Mesenchymal stem cell (in vitro differentiated cells and primary cell): Measurements from ENCODE around the gene DPP10.

Experiments
- DNase-seq: peaks from one replicate; pipeline ENCODE4 v3.0.0-alpha.2; 2013
- H2AFZ ChIP-seq: one replicate; pipeline ENCODE4 v1.6.1; 2013; ENCODE audit warnings: low read depth, mild to moderate bottlenecking, control low read depth, inconsistent platforms, low read length, moderate library complexity
- H2AK5ac ChIP-seq: 2 replicates; pipeline ENCODE4 v1.6.1; 2013; ENCODE audit warnings: low read length, moderate library complexity, mild to moderate bottlenecking, inconsistent platforms; ENCODE audit not compliant: severe bottlenecking
- H2BK120ac ChIP-seq: one replicate; pipeline ENCODE4 v1.6.1; 2013; ENCODE audit warnings: low read depth, mild to moderate bottlenecking, inconsistent platforms, low read length, moderate library complexity
- H2BK12ac ChIP-seq, 2 experiments: one replicate each; pipeline ENCODE4 v1.6.1; 2013; ENCODE audit warnings: inconsistent platforms in 2 of 2, low read length in 2 of 2, mild to moderate bottlenecking in 2 of 2, moderate library complexity in 2 of 2, control low read depth in 1 of 2
- H2BK15ac ChIP-seq: one replicate; pipeline ENCODE4 v1.6.1; 2013; ENCODE audit warnings: mild to moderate bottlenecking, low read depth, inconsistent platforms; ENCODE audit not compliant: poor library complexity, severe bottlenecking
- H2BK5ac ChIP-seq: 2 replicates; pipeline ENCODE4 v1.6.1; 2013; ENCODE audit warnings: low read depth, mild to moderate bottlenecking, low read length, control low read depth, inconsistent platforms; ENCODE audit not compliant: poor library complexity, severe bottlenecking
- H3K14ac ChIP-seq, 2 experiments: one replicate each; pipeline ENCODE4 v1.6.1; 2013; ENCODE audit warnings: inconsistent platforms in 2 of 2, low read length in 2 of 2, control low read depth in 1 of 2, mild to moderate bottlenecking in 1 of 2, moderate library complexity in 1 of 2
- H3K18ac ChIP-seq, 2 experiments: one replicate each; pipeline ENCODE4 v1.6.1; 2013; ENCODE audit warnings: inconsistent platforms in 2 of 2, low read length in 2 of 2, control low read depth in 1 of 2, low read depth in 1 of 2, mild to moderate bottlenecking in 1 of 2
- H3K23ac ChIP-seq, 2 experiments: one replicate each; pipeline ENCODE4 v1.6.1; 2013; ENCODE audit warnings: inconsistent platforms in 2 of 2, low read length in 2 of 2, mild to moderate bottlenecking in 2 of 2, moderate library complexity in 2 of 2, control low read depth in 1 of 2
- H3K27ac ChIP-seq: 2 replicates; pipeline ENCODE4 v1.5.1; 2013; ENCODE audit warnings: mild to moderate bottlenecking, moderate library complexity, low read length, control low read depth, inconsistent platforms; ENCODE audit not compliant: poor library complexity, severe bottlenecking
- H3K27me3 ChIP-seq, 2 experiments: 2 replicates each; pipeline versions ENCODE4 v1.6.1 to v1.7.0; 2013; ENCODE audit warnings: low read length in 2 of 2, mild to moderate bottlenecking in 2 of 2, moderate library complexity in 2 of 2, control low read depth in 1 of 2, inconsistent platforms in 1 of 2; ENCODE audit not compliant: control insufficient read depth in 1 of 2, insufficient read depth in 1 of 2
- H3K36me3 ChIP-seq, 2 experiments: 2 replicates each; pipeline versions ENCODE4 v1.6.1 to v1.7.0; 2013; ENCODE audit warnings: low read length in 2 of 2, control low read depth in 1 of 2, inconsistent platforms in 1 of 2, low read depth in 1 of 2, mild to moderate bottlenecking in 1 of 2; ENCODE audit not compliant: insufficient read depth in 2 of 2, control insufficient read depth in 1 of 2
- H3K4ac ChIP-seq, 2 experiments: one replicate each; pipeline ENCODE4 v1.6.1; 2013; ENCODE audit warnings: inconsistent platforms in 2 of 2, low read length in 2 of 2, mild to moderate bottlenecking in 2 of 2, moderate library complexity in 2 of 2, control low read depth in 1 of 2, low read depth in 1 of 2
- H3K4me1 ChIP-seq: 2 replicates; pipeline ENCODE4 v1.6.1; 2013; ENCODE audit warnings: low read depth, low read length, control low read depth; ENCODE audit not compliant: control insufficient read depth, insufficient read depth
- H3K4me2 ChIP-seq: 2 replicates; pipeline ENCODE4 v1.6.1; 2013; ENCODE audit warnings: low read length, mild to moderate bottlenecking, inconsistent platforms; ENCODE audit not compliant: poor library complexity, severe bottlenecking
- H3K4me3 ChIP-seq, 2 experiments: 2 replicates each; pipeline versions ENCODE4 v1.5.1 to v1.7.0; 2013; ENCODE audit warnings: low read length in 2 of 2, mild to moderate bottlenecking in 2 of 2, control low read depth in 1 of 2, low read depth in 1 of 2; ENCODE audit not compliant: insufficient read depth in 1 of 2
- H3K79me1 ChIP-seq: replicated peaks from 2 replicates; pipeline ENCODE4 v1.6.1; 2013; ENCODE audit warnings: mild to moderate bottlenecking, control low read depth, low read length, inconsistent platforms; ENCODE audit not compliant: poor library complexity, severe bottlenecking
- H3K9ac ChIP-seq: 2 replicates; pipeline ENCODE4 v1.7.0; 2013; ENCODE audit warnings: mild to moderate bottlenecking, low read length, moderate library complexity
- H3K9me3 ChIP-seq: 2 replicates; pipeline ENCODE4 v1.7.0; 2013; ENCODE audit warnings: mild to moderate bottlenecking, low read length; ENCODE audit not compliant: control insufficient read depth
- H4K8ac ChIP-seq: one replicate; pipeline ENCODE4 v1.6.1; 2013; ENCODE audit warnings: inconsistent platforms, mild to moderate bottlenecking, low read length, moderate library complexity
- H4K91ac ChIP-seq: one replicate; pipeline ENCODE4 v1.6.1; 2013; ENCODE audit warnings: mild to moderate bottlenecking, low read length, inconsistent platforms
- WGBS: methylation state at CpG from one replicate; pipeline ENCODE4 v1.1.7; 2013; ENCODE audit warnings: mixed read lengths; 5-methylcytosine and 5-hydroxymethylcytosine counted together

The DPP10 gene

DNA sequence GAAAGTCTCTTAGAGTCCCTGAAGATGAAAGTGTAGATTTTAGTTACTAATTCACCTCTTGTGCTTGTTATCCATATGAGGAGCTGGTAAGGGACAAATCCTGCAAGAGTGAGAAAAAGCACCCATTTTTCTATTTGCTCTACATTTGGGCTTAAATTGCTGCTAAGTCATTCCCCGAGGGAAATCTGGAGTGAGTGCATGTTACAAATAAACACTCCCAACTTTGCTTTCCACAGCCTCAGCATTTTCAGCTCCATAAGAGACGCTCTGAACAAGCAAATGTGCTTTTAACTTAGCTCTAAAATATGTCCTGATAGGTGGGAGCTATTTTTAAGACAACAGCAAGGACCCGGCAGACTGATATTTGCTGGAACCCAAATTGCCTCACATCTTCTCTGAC, 126.7 kb downstream of the DPP10 start:
- no peak overlapping the region for H2BK5ac ChIP-seq
- DNase-seq: no peak
- 39% methylated on average over 2 of the region's 3 CpGs for WGBS
- no peak overlapping the region for H3K14ac ChIP-seq
- H3K4me3 ChIP-seq: no peak overlapping the region
- no peaks in the 10 kb centered on the region for H3K9me3 ChIP-seq
- no peak overlapping the region for H2BK15ac ChIP-seq
- H4K91ac ChIP-seq: no peak overlapping the region
- no peak overlapping the region for H4K8ac ChIP-seq
- H3K36me3 ChIP-seq: no peaks in the 10 kb centered on the region
- no peak overlapping the region for H2BK12ac ChIP-seq
- no peaks in the 10 kb centered on the region for H3K4me1 ChIP-seq
- H3K23ac ChIP-seq: no peak overlapping the region
- H2AK5ac ChIP-seq: no peak overlapping the region
- H2AFZ ChIP-seq: no peak overlapping the region
- H3K9ac ChIP-seq: no peak overlapping the region
- H3K27me3 ChIP-seq: no peaks in the 10 kb centered on the region
- no peak overlapping the region for H2BK120ac ChIP-seq
- H3K4ac ChIP-seq: no peak overlapping the region
- H3K27ac ChIP-seq: no peak overlapping the region
- H3K18ac ChIP-seq: no peak overlapping the region
- no peaks in the 10 kb centered on the region for H3K79me1 ChIP-seq
- H3K4me2 ChIP-seq: no peak overlapping the region

DNA sequence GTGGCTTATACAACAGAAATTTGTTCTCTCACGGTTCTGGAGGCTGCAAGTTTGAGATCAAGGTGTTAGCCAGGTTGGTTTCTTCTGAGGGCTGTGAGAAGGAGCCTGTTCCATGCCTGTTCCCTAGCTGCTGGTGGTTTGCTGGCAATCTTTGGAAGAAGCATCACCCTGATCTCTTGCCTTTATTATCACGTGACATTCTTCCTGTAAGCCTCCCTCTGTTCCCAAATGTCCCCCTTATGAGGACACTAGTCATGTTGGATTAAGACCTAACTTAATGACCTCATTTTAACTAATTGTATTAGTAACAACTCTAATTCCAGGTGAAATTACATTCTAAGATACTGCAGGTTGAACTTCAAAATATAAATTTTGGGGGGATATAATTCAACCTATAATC, 135.2 kb downstream of the DPP10 start:
- H3K4ac ChIP-seq: no peak overlapping the region
- no peak overlapping the region for H4K8ac ChIP-seq
- no peak overlapping the region for H4K91ac ChIP-seq
- H3K27ac ChIP-seq: no peak overlapping the region
- H3K23ac ChIP-seq: no peak overlapping the region
- no peak for DNase-seq
- no peak overlapping the region for H2BK5ac ChIP-seq
- H3K4me3 ChIP-seq: no peak overlapping the region
- no peaks in the 10 kb centered on the region for H3K9me3 ChIP-seq
- no peak overlapping the region for H2AFZ ChIP-seq
- H3K79me1 ChIP-seq: no peaks in the 10 kb centered on the region
- H2AK5ac ChIP-seq: no peak overlapping the region
- H3K18ac ChIP-seq: no peak overlapping the region
- no peak overlapping the region for H2BK120ac ChIP-seq
- H2BK15ac ChIP-seq: no peak overlapping the region
- no peak overlapping the region for H2BK12ac ChIP-seq
- no peaks in the 10 kb centered on the region for H3K36me3 ChIP-seq
- no peak overlapping the region for H3K4me2 ChIP-seq
- H3K4me1 ChIP-seq: no peaks in the 10 kb centered on the region
- no peak overlapping the region for H3K9ac ChIP-seq
- no peaks in the 10 kb centered on the region for H3K27me3 ChIP-seq
- WGBS: 62% methylated on average over 1 of the region's 2 CpGs
- no peak overlapping the region for H3K14ac ChIP-seq

DNA sequence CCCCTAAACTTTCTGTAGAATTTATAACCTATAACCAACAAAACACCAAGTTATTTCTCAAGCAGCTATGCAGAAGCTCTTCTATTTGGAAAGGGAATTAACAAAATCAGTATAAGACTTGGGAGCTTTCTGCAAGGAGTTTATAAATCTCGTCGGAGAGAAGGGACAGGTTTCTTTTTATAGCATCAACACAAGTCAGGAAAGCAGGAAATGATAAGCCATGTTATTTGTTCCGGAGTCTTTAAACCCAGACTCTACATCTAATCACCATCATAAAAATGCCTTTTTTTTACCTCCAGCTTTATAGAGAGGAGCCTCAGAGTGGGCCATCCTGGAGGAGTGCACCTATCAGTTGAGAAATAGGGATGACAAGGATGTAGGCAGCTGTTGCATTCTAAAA, 137.1 kb downstream of the DPP10 start:
- H2BK120ac ChIP-seq: no peak overlapping the region
- no peaks in the 10 kb centered on the region for H3K4me1 ChIP-seq
- DNase-seq: no peak
- WGBS: no CpG with 5 or more reads among the region's 3 CpGs
- no peak overlapping the region for H2AK5ac ChIP-seq
- no peak overlapping the region for H2BK15ac ChIP-seq
- H3K4me2 ChIP-seq: no peak overlapping the region
- H3K9me3 ChIP-seq: no peaks in the 10 kb centered on the region
- no peak overlapping the region for H4K8ac ChIP-seq
- H2AFZ ChIP-seq: no peak overlapping the region
- H3K27ac ChIP-seq: no peak overlapping the region
- no peak overlapping the region for H2BK5ac ChIP-seq
- H3K4ac ChIP-seq: no peak overlapping the region
- no peaks in the 10 kb centered on the region for H3K79me1 ChIP-seq
- no peak overlapping the region for H3K14ac ChIP-seq
- no peak overlapping the region for H3K23ac ChIP-seq
- no peaks in the 10 kb centered on the region for H3K36me3 ChIP-seq
- no peak overlapping the region for H2BK12ac ChIP-seq
- H3K9ac ChIP-seq: no peak overlapping the region
- H3K18ac ChIP-seq: no peak overlapping the region
- no peak overlapping the region for H4K91ac ChIP-seq
- H3K27me3 ChIP-seq: no peaks in the 10 kb centered on the region
- H3K4me3 ChIP-seq: no peak overlapping the region

DNA sequence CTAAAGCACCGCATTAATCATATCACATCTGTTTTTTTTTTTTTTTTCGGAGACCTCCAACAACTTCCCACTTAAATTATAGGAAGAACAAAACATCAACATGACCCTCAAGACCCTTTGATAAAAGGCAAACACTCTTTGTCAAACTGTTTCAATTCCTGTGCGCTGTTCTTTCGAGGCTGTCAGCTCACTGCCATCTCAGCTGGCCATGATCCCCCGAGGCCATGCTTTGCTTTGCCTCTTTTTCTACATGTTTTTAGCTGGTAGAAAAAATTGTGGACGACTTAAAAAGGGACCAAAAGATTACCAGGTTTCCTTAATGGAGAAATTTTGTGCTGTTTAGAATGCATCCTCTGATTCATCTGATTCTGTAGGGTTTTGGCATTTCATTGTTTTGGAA, 138.2 kb downstream of the DPP10 start:
- H2BK15ac ChIP-seq: no peak overlapping the region
- no peak for DNase-seq
- H2AK5ac ChIP-seq: no peak overlapping the region
- no peak overlapping the region for H2BK120ac ChIP-seq
- H3K4ac ChIP-seq: no peak overlapping the region
- no peak overlapping the region for H3K4me2 ChIP-seq
- no peak overlapping the region for H3K18ac ChIP-seq
- H3K27ac ChIP-seq: no peak overlapping the region
- H3K4me3 ChIP-seq: no peak overlapping the region
- no peaks in the 10 kb centered on the region for H3K9me3 ChIP-seq
- no peak overlapping the region for H2BK5ac ChIP-seq
- H4K91ac ChIP-seq: no peak overlapping the region
- no peak overlapping the region for H3K23ac ChIP-seq
- H2AFZ ChIP-seq: no peak overlapping the region
- H3K79me1 ChIP-seq: no peaks in the 10 kb centered on the region
- no peak overlapping the region for H3K14ac ChIP-seq
- H3K4me1 ChIP-seq: no peaks in the 10 kb centered on the region
- no peak overlapping the region for H2BK12ac ChIP-seq
- no peak overlapping the region for H4K8ac ChIP-seq
- no peaks in the 10 kb centered on the region for H3K27me3 ChIP-seq
- no peaks in the 10 kb centered on the region for H3K36me3 ChIP-seq
- H3K9ac ChIP-seq: no peak overlapping the region
- 71% methylated on average over 6 of the region's 6 CpGs for WGBS
